AG04449 (cell line): ENCODE measurements around the gene TUT1.

Source experiments
- CTCF ChIA-PET: fragments of 350-600 bp; formaldehyde crosslinking; extraction: SDS; loops from one replicate; lab custom pipeline; 2021; ENCODE audit warnings: antibody characterized with exemption; lab: Yijun Ruan, JAX
- POLR2A ChIA-PET: fragments of 400-600, 350-600 bp; formaldehyde crosslinking; extraction: SDS; loops from one replicate; lab custom pipeline; 2020; ENCODE audit warnings: antibody characterized with exemption, inconsistent platforms; lab: Yijun Ruan, JAX
- DNase-seq: peaks from one replicate; pipeline ENCODE4 v3.0.0-alpha.2; 2010; ENCODE audit warnings: low read depth, low spot score
- H3K4me3 ChIP-seq: 2 replicates; pipeline ENCODE4 v1.5.1; 2011; ENCODE audit warnings: low read depth, mild to moderate bottlenecking, control low read depth, low read length
- TF ChIP-seq, protein P1 (sequence below): IDR thresholded peaks from one replicate; pipeline ENCODE4 v1.5.1; 2011; ENCODE audit warnings: mild to moderate bottlenecking, moderate library complexity, low read length, control low read depth, inconsistent platforms; ENCODE audit not compliant: insufficient read depth; ENCODE audit errors: missing control alignments

TUT1 gene

GRCh38 chr11:62577046-62577714 lies 14.1 kb downstream of the TUT1 start:
- no peak for DNase-seq
- ChIA-PET POLR2A (interaction anchor here (1.0 kb wide), 1 partner anchor 14 kb away, joined by 7 read pairs; the partner anchor contains the start of gene TUT1), CTCF (interaction anchor here (1.0 to 1.6 kb wide), 3 partner anchors 16 to 183 kb away, joined by 3 to 8 read pairs (median 7); no protein-coding TSS in a partner anchor)
- TF ChIP-seq, protein P1, sequence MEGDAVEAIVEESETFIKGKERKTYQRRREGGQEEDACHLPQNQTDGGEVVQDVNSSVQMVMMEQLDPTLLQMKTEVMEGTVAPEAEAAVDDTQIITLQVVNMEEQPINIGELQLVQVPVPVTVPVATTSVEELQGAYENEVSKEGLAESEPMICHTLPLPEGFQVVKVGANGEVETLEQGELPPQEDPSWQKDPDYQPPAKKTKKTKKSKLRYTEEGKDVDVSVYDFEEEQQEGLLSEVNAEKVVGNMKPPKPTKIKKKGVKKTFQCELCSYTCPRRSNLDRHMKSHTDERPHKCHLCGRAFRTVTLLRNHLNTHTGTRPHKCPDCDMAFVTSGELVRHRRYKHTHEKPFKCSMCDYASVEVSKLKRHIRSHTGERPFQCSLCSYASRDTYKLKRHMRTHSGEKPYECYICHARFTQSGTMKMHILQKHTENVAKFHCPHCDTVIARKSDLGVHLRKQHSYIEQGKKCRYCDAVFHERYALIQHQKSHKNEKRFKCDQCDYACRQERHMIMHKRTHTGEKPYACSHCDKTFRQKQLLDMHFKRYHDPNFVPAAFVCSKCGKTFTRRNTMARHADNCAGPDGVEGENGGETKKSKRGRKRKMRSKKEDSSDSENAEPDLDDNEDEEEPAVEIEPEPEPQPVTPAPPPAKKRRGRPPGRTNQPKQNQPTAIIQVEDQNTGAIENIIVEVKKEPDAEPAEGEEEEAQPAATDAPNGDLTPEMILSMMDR: no peak
- H3K4me3 ChIP-seq: no peak overlapping the region

DNA sequence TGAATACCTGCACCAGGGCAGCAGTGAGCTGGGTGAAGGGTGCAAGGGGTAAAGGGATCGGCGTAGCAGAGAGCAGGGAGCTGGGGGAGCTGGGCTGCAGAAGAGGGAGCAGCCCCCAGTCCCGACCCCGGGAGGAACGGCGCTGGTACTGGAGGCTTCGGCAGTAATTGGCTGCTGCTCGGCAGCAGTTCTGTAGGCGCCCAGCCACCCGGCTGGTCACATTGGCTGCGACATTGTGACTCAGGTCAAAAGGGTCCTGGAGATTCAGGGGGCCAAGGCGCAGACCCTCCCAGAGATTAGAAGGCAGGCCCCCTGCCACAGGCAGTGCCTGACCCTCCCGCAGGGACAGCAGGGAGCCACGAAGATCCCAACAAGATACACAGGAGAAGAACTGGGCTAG lies 15.5 kb downstream of the TUT1 start:
- ChIA-PET CTCF (interaction anchor here (1.3 to 1.5 kb wide), 2 partner anchors 9 to 33 kb away, joined by 5 to 6 read pairs; no protein-coding TSS in a partner anchor), POLR2A (interaction anchor here (2.3 kb wide), 1 partner anchor 90 kb away, joined by 16 read pairs; the partner anchor contains the start of genes C11orf98 and CSKMT)
- H3K4me3 ChIP-seq: peak overlapping the region; percentile 81
- TF ChIP-seq, protein P1: no peak
- DNase-seq: no peak

DNA sequence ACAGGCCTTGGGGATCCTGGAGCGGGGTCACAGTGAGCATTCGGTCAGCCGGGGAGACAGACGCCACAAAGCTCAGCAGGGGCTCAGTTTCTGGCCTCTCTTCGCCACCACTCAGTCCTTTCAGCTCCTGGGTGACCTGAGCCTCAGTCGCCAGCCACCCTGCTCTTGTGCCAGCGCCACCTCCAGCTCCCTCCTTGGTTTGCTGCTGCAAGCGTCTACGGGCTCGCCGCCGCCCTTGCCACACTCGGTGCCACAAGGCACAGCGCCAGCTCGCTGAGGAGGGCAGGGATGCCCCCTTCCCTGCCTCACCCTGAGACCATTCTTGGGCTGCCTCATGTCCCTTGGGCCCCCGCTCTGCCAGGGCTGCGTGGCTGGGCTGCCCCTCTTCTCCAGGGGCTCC lies 16.2 kb downstream of the TUT1 start:
- TF ChIP-seq, protein P1: no peak

DNA sequence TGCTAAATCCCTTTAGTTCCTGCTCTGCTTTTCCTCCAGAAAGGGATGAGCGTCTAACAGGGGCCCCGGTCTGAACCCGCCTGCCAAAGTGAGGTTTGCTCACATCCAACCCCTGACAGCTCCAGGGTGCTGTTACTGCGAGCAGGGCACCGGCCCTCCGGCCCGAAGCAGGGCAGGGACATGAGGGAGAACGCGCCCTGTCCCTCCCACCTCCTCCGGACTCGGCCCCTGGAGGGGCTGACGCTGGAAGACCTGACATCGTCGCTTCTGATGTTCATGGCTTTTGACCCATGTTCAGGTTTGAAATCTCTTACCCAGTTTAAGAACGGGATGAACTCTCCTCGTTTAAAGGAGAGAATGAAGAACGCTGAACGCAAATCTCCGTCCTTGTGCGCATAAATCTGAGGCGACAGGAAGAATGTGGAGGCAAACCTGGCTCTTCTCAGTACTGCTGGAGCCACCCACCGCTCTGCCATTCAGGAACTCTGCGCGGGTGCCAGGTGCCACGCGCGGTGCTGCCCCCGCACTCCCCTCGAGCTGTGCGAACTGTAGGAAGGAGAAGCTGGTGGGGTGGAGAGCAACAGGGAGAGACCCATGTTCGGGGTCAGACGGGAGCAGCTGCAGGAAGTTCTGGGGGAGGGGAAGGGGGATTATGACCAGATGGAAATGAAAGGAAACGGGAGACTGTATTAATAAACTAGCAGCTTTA lies 16.8 kb downstream of the TUT1 start:
- TF ChIP-seq, protein P1: no peak
- peak overlapping the region; percentile 81 for H3K4me3 ChIP-seq
- ChIA-PET CTCF (interaction anchor here (0.7 to 2.1 kb wide), 15 partner anchors 9 to 179 kb away, joined by 3 to 15 read pairs (median 4); partner anchors contain the start of genes LBHD1 and UQCC3), POLR2A (interaction anchor here (0.6 to 2.4 kb wide), 28 partner anchors 8 to 279 kb away, joined by 3 to 65 read pairs (median 5); partner anchors contain the start of genes AHNAK, C11orf98, CSKMT and GANAB)
- no peak for DNase-seq

More for the DNA sequence above, 16.2 kb downstream of the TUT1 start:
- CTCF ChIA-PET: interaction anchor here (0.7 to 2.1 kb wide), 7 partner anchors 9 to 151 kb away, joined by 3 to 15 read pairs (median 5); partner anchors contain the start of genes LBHD1 and UQCC3
- POLR2A ChIA-PET: interaction anchor here (0.9 to 2.4 kb wide), 6 partner anchors 17 to 174 kb away, joined by 3 to 65 read pairs (median 14); partner anchors contain the start of genes AHNAK, C11orf98, CSKMT and GANAB
- DNase-seq: no peak
- peak overlapping the region; percentile 81 for H3K4me3 ChIP-seq

DNA sequence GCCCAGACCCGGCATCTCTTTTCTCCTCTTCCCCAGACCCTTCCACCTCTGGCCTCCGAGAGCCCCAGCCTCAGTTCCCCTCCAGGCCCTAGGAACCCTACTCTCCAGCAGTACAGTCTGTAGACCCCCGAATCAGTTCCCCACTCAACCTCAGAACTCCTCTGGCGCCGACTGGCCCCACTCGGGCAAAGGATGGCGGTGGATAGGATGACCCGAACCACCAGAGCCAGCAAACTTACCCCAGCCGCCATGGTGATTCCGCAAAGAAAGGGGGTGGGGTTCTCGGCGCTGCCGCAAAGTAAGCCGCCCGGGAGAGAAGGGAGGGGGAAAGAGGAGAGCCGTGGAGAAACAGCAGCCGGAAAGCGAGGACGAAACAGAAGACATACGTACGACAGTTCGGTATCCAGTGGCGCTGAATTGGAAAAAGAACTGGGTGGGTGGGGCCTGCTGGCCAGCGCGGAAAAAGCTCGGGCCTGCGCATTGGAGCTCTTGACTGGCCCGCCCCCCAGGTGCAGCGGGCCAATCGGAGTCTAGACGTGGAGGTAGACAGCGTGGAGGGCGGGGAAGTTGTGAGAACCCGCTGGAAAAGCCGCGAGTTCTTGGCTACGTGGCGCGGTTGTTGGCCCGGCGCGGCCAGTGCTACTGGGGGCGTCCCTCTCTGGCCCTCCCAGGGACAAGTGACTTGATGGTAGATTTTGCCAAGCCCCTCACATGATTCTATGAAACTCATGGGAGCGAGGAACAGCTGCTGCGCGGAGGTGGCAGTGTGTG lies 17.5 kb downstream of the TUT1 start, which contains the start of gene EEF1G:
TSS of gene EEF1G (minus strand) at position 300 of the 771 bp plus-strand sequence. CDS start at position 251, 49 bp downstream.
- CTCF ChIA-PET: interaction anchor here (0.8 to 2.1 kb wide), 10 partner anchors 8 to 178 kb away, joined by 3 to 15 read pairs (median 4); no protein-coding TSS in a partner anchor
- H3K4me3 ChIP-seq: peak within 1 kb of the TSS; percentile 97
- TF ChIP-seq, protein P1: no peak
- POLR2A ChIA-PET: interaction anchor here (0.6 to 2.4 kb wide), 28 partner anchors 9 to 280 kb away, joined by 3 to 65 read pairs (median 5); partner anchors contain the start of genes AHNAK, C11orf98, CSKMT and LBHD1
- peak; percentile 99 for DNase-seq
